ENCODE results near the gene SCNN1B. TPM values are rescaled to one million over a fixed set of nuclear protein-coding genes. Genes with fewer than 3 reads are reported as not detected.

Gene SCNN1B
- total RNA-seq, 1 donor from 2014 or later = not detected

DNA sequence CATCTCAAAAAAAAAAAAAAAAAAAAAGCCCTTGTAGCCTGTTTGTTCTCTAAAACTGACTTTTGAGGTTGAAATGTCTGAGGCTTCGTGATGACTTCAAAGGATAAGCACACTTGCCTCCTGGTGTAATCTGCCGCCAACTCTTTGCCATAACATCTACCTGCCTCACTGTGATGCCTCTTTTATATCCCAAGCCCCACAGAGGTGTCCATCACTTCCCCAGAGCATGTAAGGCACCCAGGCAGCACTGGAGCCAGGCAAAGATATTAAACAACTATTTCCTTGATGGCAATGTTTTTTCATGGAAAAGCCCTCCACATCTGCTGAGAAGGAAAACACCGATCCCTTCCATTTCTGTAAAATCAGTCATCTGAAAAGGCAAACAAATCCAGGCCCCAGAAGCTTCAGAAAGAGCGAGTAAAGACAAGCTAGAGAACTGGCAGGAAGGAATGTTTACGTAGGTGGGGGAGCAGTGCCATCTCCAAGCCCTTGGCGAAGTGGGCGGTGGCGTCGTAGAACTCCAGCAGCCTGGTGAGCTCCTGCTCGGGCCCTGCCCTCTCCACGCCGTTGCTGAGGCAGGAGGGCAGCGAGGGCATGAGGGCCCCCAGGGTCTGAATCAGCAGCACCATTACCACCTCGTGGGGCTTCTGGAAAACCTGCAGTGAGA, 122.3 kb downstream of the SCNN1B start:
- intact Hi-C loops (cut with micrococcal nuclease) = no loop called here
- Histone ChIP-seq H3K9me3 (replicated peaks) (no peaks in the 10 kb centered on the region), H3K4me3 (no peak overlapping the region), H3K27ac (replicated peaks) (peak overlapping the region; percentile 85), H3K36me3 (peaks cover 35% of the 10 kb centered on the region), H3K4me1 (peaks cover 16% of the 10 kb centered on the region), H3K27me3 (ENCODE audit: low read depth) (no peaks in the 10 kb centered on the region)
- no peak for DNase-seq
- TF ChIP-seq, protein P1, sequence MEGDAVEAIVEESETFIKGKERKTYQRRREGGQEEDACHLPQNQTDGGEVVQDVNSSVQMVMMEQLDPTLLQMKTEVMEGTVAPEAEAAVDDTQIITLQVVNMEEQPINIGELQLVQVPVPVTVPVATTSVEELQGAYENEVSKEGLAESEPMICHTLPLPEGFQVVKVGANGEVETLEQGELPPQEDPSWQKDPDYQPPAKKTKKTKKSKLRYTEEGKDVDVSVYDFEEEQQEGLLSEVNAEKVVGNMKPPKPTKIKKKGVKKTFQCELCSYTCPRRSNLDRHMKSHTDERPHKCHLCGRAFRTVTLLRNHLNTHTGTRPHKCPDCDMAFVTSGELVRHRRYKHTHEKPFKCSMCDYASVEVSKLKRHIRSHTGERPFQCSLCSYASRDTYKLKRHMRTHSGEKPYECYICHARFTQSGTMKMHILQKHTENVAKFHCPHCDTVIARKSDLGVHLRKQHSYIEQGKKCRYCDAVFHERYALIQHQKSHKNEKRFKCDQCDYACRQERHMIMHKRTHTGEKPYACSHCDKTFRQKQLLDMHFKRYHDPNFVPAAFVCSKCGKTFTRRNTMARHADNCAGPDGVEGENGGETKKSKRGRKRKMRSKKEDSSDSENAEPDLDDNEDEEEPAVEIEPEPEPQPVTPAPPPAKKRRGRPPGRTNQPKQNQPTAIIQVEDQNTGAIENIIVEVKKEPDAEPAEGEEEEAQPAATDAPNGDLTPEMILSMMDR (IDR thresholded peaks at IDR 0.05; ENCODE audit: borderline replicate concordance) = no peak

DNA sequence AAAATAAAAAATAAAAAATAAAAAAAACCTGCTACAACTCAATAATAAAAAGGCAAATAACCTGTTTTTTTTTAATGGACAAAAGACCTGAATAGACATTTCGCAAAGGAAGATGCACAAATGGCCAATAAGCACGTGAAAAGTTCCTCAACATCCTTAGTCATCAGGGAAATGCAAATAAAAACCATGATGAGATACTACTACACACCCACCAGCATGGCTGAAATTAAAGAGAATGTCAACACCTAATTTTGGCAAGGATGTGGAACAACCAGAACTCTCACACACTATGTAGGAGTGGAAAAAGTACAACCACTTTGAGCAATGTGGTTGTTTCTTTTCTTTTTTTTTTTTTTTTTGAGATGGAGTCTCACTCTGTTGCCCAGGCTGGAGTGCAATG, 126.2 kb downstream of the SCNN1B start:
- TF ChIP-seq, protein P1 (IDR thresholded peaks at IDR 0.05; ENCODE audit: borderline replicate concordance) = no peak
- H3K36me3 ChIP-seq = peaks cover 69% of the 10 kb centered on the region

More for the DNA sequence above, 126.2 kb downstream of the SCNN1B start:
- no peak overlapping the region for H3K27ac ChIP-seq (replicated peaks)
- no peak overlapping the region for H3K4me3 ChIP-seq
- H3K27me3 ChIP-seq (ENCODE audit: low read depth) = no peaks in the 10 kb centered on the region
- no peak for DNase-seq
- H3K4me1 ChIP-seq = peaks cover 12% of the 10 kb centered on the region
- H3K9me3 ChIP-seq (replicated peaks) = no peaks in the 10 kb centered on the region
- intact Hi-C loops (cut with micrococcal nuclease) = no loop called here

Other genes with a start within 250 kb of the SCNN1B start
- 28.2 TPM for gene USP31, start 152.8 kb upstream of the SCNN1B start, total RNA-seq
- gene SCNN1G, start 119.6 kb upstream of the SCNN1B start, total RNA-seq = not detected
- 11.7 TPM for gene COG7, start 150.9 kb downstream of the SCNN1B start, total RNA-seq
- 59.4 TPM for gene GGA2, start 208.2 kb downstream of the SCNN1B start, total RNA-seq

Data from left ventricle myocardium inferior (tissue), 1 donor.